Heart left ventricle (tissue), 13 donors: ENCODE results near the gene CCNQ.

Experiments
- POLR2A ChIP-seq, 2 donors: fragments of 450-650 bp; IDR thresholded peaks; one replicate each; pipeline ENCODE4 v1.6.1; 2017; ENCODE audit warnings: antibody characterized with exemption in 2 of 2, mild to moderate bottlenecking in 2 of 2, moderate library complexity in 2 of 2
- TF ChIP-seq, protein P1 (sequence below), 12 donors: fragments of 200-600 bp; sonication (generic) in 4 of 12; IDR thresholded peaks; one replicate each; pipeline versions ENCODE4 v1.5.0 to v1.8.0; 2018 to 2022; ENCODE audit warnings: antibody characterized with exemption in 12 of 12, mild to moderate bottlenecking in 5 of 12
- donor health status: ischemic (EF 13 %, LVEDD 7.1; RV severe dilation, severe dysfunction).
- donor health status: DM: no; HTN: yes; CAD: no.
- donor health status: DM: no; HTN: no; CAD: no.
- donor health status: ischemic (EF 25% LVEDD 6.9; RV normal size, moderate dysfunction).
- donor health status: ischemic (EF 25% LVEDD 5.7; RV mildly dilated, moderate dysfunction).
- donor health status: ischemic (EF 35%, LVEDD 5.7; RV mildly dilated, moderate dysfunction).
- donor health status: nonischemic (EF 11% LVEDD 7.7; RV severe dilation, severe dysfunction).
- donor health status: DM: yes; HTN: yes; CAD: no.
- donor health status: PGD.
- donor health status: ischemic (EF 29% LVEDD 5.4; RV normal size, mild dysfunction).
- donor health status: nonischemic (EF 23%, LVEDD 6.1; RV moderate dilation, normal function).

DNA sequence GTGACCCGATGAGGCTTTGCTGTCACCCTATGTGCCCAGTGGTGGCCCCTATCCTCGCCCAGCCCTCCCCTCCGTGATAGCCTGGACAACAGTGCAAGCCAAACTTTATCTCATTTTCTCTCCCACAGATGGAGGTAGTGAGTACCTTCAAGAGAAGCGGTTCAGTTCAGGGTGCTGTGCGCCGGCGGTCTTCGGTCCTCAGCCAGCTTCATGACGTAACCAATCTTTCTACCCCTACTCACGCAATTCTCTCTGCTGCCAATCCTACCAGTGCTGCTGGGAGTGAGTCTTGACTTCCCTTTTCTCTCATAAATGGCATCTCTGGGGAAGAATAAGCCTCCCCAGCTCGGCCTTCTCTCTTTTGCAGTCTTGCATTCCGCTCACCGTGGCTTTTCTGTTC is 29.5 kb downstream of the CCNQ start:
- TF ChIP-seq POLR2A (IDR thresholded peaks at IDR 0.05) = no peak
- TF ChIP-seq, protein P1, sequence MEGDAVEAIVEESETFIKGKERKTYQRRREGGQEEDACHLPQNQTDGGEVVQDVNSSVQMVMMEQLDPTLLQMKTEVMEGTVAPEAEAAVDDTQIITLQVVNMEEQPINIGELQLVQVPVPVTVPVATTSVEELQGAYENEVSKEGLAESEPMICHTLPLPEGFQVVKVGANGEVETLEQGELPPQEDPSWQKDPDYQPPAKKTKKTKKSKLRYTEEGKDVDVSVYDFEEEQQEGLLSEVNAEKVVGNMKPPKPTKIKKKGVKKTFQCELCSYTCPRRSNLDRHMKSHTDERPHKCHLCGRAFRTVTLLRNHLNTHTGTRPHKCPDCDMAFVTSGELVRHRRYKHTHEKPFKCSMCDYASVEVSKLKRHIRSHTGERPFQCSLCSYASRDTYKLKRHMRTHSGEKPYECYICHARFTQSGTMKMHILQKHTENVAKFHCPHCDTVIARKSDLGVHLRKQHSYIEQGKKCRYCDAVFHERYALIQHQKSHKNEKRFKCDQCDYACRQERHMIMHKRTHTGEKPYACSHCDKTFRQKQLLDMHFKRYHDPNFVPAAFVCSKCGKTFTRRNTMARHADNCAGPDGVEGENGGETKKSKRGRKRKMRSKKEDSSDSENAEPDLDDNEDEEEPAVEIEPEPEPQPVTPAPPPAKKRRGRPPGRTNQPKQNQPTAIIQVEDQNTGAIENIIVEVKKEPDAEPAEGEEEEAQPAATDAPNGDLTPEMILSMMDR (IDR thresholded peaks at IDR 0.05) = no peak
